Activated T-cell treated with anti-CD3 and anti-CD28 coated beads, Interleukin-2, amount 50 U/mL, for 4 hours (primary cell): ENCODE data around the gene COPZ1. TPM values are rescaled to one million over a fixed set of nuclear protein-coding genes. Genes with fewer than 3 reads are reported as not detected.

Source experiments
- ATAC-seq, 2 donors: fragments of 200-7000 bp; cut with Tn5 transposase; one replicate each; pipeline ENCODE4 v1.10.0; 2021
- DNase-seq: peaks from one replicate; pipeline ENCODE4 v3.0.0-alpha.2; 2020
- H3K27me3 Mint-ChIP-seq: one replicate; pipeline ENCODE4 v1.8.0; 2021; ENCODE audit warnings: low read depth, mixed read lengths
- H3K36me3 Mint-ChIP-seq: one replicate; pipeline ENCODE4 v1.8.0; 2022; ENCODE audit warnings: mixed read lengths; ENCODE audit not compliant: insufficient read depth
- H3K4me1 Mint-ChIP-seq: one replicate; pipeline ENCODE4 v1.8.0; 2021; ENCODE audit warnings: low read depth, mixed read lengths
- H3K4me3 Mint-ChIP-seq: one replicate; pipeline ENCODE4 v1.8.0; 2021; ENCODE audit warnings: mild to moderate bottlenecking, moderate library complexity, mixed read lengths
- H3K9me3 Mint-ChIP-seq: one replicate; pipeline ENCODE4 v1.8.0; 2021; ENCODE audit warnings: mixed read lengths
- total RNA-seq, 3 donors: library from RNA; stranded (reverse); gene quantifications; one replicate each; pipeline ENCODE4 v1.2.1, GENCODE V29; 2021

The COPZ1 gene
- total RNA-seq, 3 donors from 2014 or later: 97.5 to 113 (median 109) TPM

- Mint-ChIP-seq H3K9me3 (no peaks in the 10 kb centered on the region), H3K36me3 (no peaks in the 10 kb centered on the region), H3K4me1 (peaks cover 37% of the 10 kb centered on the region), H3K4me3 (peak overlapping the region; percentile 43), H3K27me3 (no peaks in the 10 kb centered on the region)
- peak; percentile 88 to 89 for ATAC-seq
- DNase-seq: peak; percentile 91
Observed at GRCh38 chr12:54368709-54369596, 44.0 kb downstream of the COPZ1 start.

- DNase-seq (no peak), ATAC-seq (no peak)
- H3K36me3 Mint-ChIP-seq: no peaks in the 10 kb centered on the region
- peaks cover 30% of the 10 kb centered on the region for H3K4me1 Mint-ChIP-seq
- no peaks in the 10 kb centered on the region for H3K9me3 Mint-ChIP-seq
- no peak overlapping the region for H3K4me3 Mint-ChIP-seq
- H3K27me3 Mint-ChIP-seq: no peaks in the 10 kb centered on the region
Observed at GRCh38 chr12:54369597-54370131, 44.7 kb downstream of the COPZ1 start.

DNA sequence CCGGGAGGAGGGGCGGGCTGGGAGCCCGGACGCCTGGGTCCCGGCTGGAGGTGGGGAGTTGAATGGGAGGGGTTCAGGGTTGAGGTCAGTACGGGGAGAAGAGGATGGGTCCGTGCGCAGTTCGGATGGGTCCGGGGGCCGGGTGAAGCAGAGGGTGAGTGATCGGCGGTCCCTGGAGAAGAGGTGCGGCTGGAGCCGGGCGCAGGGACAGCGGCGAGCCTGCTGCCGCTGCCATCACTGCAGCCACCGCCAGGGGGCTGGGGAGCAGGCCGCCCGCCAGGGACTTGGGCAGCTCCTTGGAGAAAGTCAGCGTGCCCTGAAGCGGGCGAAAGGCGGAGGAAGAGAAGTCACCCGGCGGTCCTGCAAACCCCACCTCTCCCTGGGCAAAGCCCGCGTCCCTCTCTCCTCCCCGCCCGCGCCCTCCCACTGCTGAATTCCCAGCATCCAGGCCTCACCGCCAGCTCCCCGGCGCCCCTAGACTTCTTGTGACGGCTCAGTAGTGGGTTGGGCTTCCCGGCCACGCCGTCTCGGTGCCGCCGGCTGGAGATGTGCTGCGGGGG is 45.3 kb downstream of the COPZ1 start:
- peak in 1 of 2 donors; percentile 30 for ATAC-seq

GRCh38 chr12:54371328-54372112 is 46.6 kb downstream of the COPZ1 start:
- H3K36me3 Mint-ChIP-seq: no peaks in the 10 kb centered on the region
- H3K27me3 Mint-ChIP-seq: no peaks in the 10 kb centered on the region
- no peak for ATAC-seq
- DNase-seq: no peak
- H3K4me3 Mint-ChIP-seq: no peak overlapping the region
- H3K4me1 Mint-ChIP-seq: peaks cover 27% of the 10 kb centered on the region
- no peaks in the 10 kb centered on the region for H3K9me3 Mint-ChIP-seq

More for the DNA sequence above, 45.3 kb downstream of the COPZ1 start:
- Mint-ChIP-seq H3K9me3 (no peaks in the 10 kb centered on the region), H3K27me3 (no peaks in the 10 kb centered on the region), H3K4me3 (peak overlapping the region; percentile 33), H3K4me1 (peaks cover 27% of the 10 kb centered on the region), H3K36me3 (no peaks in the 10 kb centered on the region)
- DNase-seq: no peak

DNA sequence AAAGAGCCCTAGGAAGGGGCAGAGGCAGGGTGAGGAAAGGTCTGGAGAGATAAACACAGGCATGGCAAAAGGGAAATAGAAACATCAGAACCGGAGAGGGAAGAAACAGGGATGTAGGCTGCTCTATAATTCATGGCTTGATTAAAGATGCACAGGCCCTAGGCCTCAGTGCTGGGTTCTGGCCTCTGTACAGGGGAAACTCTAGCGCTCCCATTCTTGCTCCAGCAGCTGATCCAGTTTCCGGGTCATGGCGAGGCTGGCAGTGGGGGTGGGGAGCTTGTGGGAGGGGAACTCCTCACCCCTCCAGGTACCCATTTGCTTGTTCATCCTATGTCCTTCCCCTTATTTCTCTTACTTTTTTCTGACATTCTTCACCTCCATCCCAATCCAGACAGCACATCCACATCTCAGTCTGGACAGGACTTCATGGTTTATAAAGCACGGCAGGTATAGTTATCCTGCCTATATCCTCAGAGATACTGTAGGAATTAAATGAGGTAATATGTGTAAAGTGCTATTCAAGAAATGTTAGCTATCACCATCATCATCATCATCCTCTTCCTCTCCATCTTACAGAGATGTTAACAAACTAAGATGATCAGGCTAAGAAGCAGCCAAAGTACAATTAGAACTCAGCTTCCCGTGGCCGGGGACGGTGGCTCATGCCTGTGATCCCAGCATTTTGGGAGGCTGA is 47.3 kb downstream of the COPZ1 start:
- ATAC-seq (no peak), DNase-seq (no peak)
- Mint-ChIP-seq H3K4me1 (peaks cover 27% of the 10 kb centered on the region), H3K4me3 (no peak overlapping the region), H3K36me3 (no peaks in the 10 kb centered on the region), H3K9me3 (no peaks in the 10 kb centered on the region), H3K27me3 (no peaks in the 10 kb centered on the region)

DNA sequence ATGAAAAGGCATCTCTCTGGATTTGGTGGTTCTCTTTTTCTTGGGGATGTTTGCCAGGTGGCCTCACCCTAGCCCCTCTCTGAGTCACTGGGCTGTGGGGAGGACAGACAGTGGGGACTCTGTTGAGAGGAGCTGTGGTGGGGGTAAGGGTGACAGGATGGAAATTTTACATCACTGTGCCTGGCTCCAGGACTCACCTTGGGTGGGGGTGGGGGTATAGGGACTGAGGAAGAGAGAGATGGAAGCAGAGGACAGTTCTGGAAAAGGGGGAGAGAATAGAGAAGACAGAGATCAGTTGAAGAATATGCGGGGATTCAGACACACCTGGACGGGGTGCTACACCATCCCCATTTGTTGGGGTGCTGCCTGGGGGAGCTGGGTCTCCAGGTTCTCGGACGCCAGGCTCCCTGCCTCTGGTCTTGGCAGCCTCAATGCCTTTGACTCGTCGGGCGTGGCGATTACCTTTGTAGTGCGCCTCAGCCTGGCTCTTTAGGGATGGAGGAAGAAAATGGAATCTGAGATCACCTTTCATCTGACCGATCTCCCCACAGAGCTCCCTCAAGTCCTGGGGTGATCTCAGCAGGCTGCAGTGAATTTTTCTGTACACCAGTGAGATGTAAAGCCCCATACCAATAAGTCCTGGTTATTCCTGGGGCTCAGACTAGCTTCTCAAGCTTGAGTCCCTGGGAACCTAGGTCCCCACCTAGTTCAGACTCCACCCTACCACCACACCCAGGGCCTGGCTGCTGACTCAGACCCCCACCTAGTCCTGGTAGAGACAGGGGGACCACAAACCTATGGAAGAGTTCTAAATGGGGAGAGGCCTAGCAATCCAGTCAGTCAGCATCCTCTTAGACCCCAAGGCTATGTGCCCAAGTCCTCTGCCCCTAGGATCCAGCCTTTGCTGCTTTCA is 49.0 kb downstream of the COPZ1 start:
- Mint-ChIP-seq H3K27me3 (no peaks in the 10 kb centered on the region), H3K4me1 (peaks cover 17% of the 10 kb centered on the region), H3K9me3 (no peaks in the 10 kb centered on the region), H3K36me3 (no peaks in the 10 kb centered on the region), H3K4me3 (no peak overlapping the region)
- DNase-seq (no peak), ATAC-seq (peak in 1 of 2 donors; percentile 9)

DNA sequence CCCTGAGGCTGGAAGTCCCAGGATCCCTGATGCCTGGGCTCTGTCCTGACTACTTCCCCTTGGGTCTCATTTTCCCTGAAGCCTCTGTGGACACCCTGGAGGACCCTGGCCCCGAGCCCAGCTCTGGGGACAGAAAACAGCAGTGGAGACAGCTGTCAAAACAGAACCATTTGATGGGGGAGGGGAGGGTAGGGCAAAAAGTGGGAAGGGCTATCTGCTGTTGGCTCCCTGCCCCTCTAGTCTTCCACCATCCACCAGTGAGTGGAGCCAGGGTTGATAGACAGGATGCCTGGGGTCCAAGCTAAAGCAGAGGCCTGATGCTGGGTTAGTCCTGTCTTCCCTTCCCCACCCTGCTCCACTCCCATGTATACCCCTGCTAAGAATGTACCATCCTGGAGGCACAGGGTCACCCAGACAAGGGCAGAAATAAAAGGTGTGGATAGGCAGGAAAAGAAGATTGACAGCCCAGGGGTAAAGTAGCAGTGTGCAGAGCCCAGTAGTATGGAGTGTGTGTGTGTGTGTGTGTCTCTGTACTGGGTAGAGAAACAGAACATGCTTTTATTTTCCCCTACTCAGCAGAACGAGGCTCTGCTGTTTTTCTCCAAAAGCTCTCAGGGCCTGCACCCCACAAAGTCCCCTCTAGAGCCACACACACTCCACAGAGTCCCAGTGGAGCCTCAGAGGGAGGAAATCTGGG is 49.8 kb downstream of the COPZ1 start:
- H3K4me3 Mint-ChIP-seq: no peak overlapping the region
- peaks cover 20% of the 10 kb centered on the region for H3K4me1 Mint-ChIP-seq
- no peak for ATAC-seq

GRCh38 chr12:54375259-54375579 is 50.3 kb downstream of the COPZ1 start:
- H3K9me3 Mint-ChIP-seq: no peaks in the 10 kb centered on the region
- DNase-seq: no peak
- H3K4me1 Mint-ChIP-seq: peaks cover 21% of the 10 kb centered on the region
- no peaks in the 10 kb centered on the region for H3K36me3 Mint-ChIP-seq
- H3K4me3 Mint-ChIP-seq: no peak overlapping the region
- ATAC-seq: no peak
- no peaks in the 10 kb centered on the region for H3K27me3 Mint-ChIP-seq

More for the DNA sequence above, 49.8 kb downstream of the COPZ1 start:
- Mint-ChIP-seq H3K27me3 (no peaks in the 10 kb centered on the region), H3K36me3 (no peaks in the 10 kb centered on the region), H3K9me3 (no peaks in the 10 kb centered on the region)
- DNase-seq: no peak

DNA sequence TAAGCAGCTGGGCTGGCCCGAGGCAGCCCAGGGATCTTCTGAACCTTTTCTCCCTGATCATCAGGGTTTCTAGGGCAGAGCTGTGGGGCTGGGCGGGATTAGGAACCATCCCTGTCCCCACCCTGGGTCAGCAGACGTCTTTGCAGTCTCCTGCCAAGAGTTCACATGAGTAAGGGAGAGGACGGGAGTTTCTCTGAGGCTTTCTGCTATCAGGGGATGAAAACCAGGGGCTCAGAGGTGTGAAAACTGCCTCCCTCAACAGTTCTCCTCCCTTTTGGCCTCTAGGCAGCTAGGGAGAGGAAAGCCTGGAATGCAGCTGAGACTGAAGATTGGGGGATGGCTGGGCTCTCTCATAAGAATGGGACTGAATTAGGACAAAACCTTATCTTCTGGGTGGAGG is 51.7 kb downstream of the COPZ1 start:
- H3K9me3 Mint-ChIP-seq: no peaks in the 10 kb centered on the region
- DNase-seq: no peak
- no peak for ATAC-seq
- no peak overlapping the region for H3K4me3 Mint-ChIP-seq
- H3K4me1 Mint-ChIP-seq: peaks cover 18% of the 10 kb centered on the region
- H3K36me3 Mint-ChIP-seq: no peaks in the 10 kb centered on the region
- no peaks in the 10 kb centered on the region for H3K27me3 Mint-ChIP-seq

- no peak overlapping the region for H3K4me3 Mint-ChIP-seq
- no peak for ATAC-seq
- no peaks in the 10 kb centered on the region for H3K9me3 Mint-ChIP-seq
- H3K27me3 Mint-ChIP-seq: no peaks in the 10 kb centered on the region
- H3K4me1 Mint-ChIP-seq: peaks cover 14% of the 10 kb centered on the region
- H3K36me3 Mint-ChIP-seq: no peaks in the 10 kb centered on the region
- no peak for DNase-seq
Observed at GRCh38 chr12:54377007-54377406, 52.1 kb downstream of the COPZ1 start.

DNA sequence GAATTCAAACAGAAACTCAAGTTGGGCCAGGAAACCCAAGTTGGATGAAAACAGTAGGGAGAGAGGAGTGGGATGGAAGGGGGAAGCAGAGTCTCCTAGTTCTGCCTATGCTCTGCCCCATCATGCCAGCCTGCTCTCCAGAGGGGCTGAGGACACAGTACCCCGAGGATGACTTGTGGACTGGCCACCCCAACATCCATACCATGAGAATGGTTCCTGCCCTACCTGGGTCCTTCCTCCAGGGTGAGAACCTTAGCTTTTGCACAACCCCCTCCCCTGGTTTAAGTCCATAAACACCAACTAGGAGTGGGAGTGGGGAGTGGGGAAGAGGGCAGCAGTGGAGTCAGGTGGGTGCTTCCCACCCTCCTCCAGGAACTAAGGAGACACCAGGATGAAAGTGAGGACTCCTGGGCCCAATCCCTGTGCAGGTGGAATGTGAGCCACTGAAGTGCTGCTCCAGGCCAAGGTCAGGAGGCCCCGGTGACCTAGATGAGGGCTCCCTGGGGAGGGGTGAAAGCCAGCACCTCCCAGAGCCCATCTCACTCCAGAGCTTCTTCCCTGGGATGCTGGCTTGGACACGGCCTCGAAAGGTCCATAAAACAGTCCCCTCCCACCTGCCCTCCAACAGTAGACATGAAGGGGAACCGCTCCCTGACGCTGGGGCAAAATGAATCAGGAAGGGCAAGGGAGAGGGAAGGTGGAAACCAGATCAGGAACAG is 53.0 kb downstream of the COPZ1 start:
- no peak for DNase-seq

DNA sequence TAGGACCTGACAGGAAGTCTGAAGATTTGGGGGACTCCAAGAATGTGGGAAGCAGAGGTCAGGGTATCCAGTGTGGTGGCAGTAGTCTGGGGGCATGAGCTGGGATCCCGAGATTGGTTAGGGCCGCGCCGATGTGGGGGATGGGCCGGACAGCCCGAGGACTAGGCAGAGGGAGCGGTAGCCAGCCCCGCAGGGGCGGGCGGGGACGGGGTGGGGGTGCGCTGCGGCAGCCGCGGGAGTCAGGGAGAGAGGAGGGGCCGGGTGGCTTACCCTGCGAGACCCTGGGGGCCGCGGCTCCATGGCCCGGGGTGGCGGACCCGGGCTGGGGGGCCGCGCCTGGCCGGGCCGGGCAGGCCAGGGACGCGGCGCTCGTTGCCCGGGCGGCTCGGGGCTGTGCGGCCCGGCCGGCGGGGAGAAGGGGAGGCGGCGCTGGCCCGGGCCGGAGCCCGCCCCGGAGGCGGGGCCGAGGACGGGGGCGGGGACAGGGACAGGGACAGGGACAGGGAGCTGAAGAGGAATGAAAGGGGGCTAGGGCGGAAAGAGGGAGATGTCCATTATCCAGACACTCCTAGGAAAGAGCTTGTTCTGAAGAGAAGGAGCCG is 54.0 kb downstream of the COPZ1 start:
- DNase-seq (no peak), ATAC-seq (peak in 1 of 2 donors; percentile 72)
- no peaks in the 10 kb centered on the region for H3K36me3 Mint-ChIP-seq
- H3K9me3 Mint-ChIP-seq: no peaks in the 10 kb centered on the region
- no peaks in the 10 kb centered on the region for H3K27me3 Mint-ChIP-seq
- peaks cover 13% of the 10 kb centered on the region for H3K4me1 Mint-ChIP-seq
- peak overlapping the region; percentile 37 for H3K4me3 Mint-ChIP-seq

More for the DNA sequence above, 53.0 kb downstream of the COPZ1 start:
- Mint-ChIP-seq H3K4me3 (peak overlapping the region; percentile 13), H3K4me1 (peaks cover 12% of the 10 kb centered on the region), H3K27me3 (no peaks in the 10 kb centered on the region), H3K36me3 (no peaks in the 10 kb centered on the region), H3K9me3 (no peaks in the 10 kb centered on the region)
- no peak for ATAC-seq
